A673 (cell line): Measurements from ENCODE around the gene ADAMTSL1. TPM values are rescaled to one million over a fixed set of nuclear protein-coding genes. Genes with fewer than 3 reads are reported as not detected.

Experiments
- BruUV-seq: library from RNA; stranded (reverse); fragments of 400-500 nt; replicated peaks from 2 replicates; lab custom pipeline; 2021; lab: Mats Ljungman, UMichigan
- CTCF ChIA-PET: fragments of 300-600 bp; sonication (Branson Sonifier 250); formaldehyde crosslinking; loops from one replicate; lab custom pipeline; 2022; ENCODE audit warnings: antibody characterized with exemption; lab: Charles Lee
- POLR2A ChIA-PET: fragments of 300-600 bp; sonication (Branson Sonifier 250); formaldehyde crosslinking; loops from one replicate; lab custom pipeline; 2022; ENCODE audit warnings: antibody characterized with exemption; ENCODE audit not compliant: low non-redundant PET; lab: Charles Lee
- DNase-seq: peaks from one replicate; pipeline ENCODE4 v3.0.0-alpha.2; 2015; ENCODE audit warnings: low spot score
- H3K27ac ChIP-seq: fragments of 200-600 bp; sonication (generic); 2 replicates; pipeline ENCODE4 v1.5.1; 2016; ENCODE audit warnings: mixed run types, low read depth, mild to moderate bottlenecking, mixed read lengths, antibody characterized with exemption, low read length; ENCODE audit not compliant: poor library complexity, severe bottlenecking
- H3K27me3 ChIP-seq: fragments of 200-600 bp; sonication (generic); replicated peaks from 2 replicates; pipeline ENCODE4 v1.6.1; 2017; ENCODE audit warnings: mixed run types, low read depth, mild to moderate bottlenecking, mixed read lengths, antibody characterized with exemption, low read length; ENCODE audit not compliant: insufficient read depth, poor library complexity
- H3K36me3 ChIP-seq: fragments of 200-600 bp; sonication (generic); 2 replicates; pipeline ENCODE4 v1.6.1; 2016; ENCODE audit warnings: mixed run types, mild to moderate bottlenecking, mixed read lengths, antibody characterized with exemption, low read length; ENCODE audit not compliant: insufficient read depth, poor library complexity, severe bottlenecking
- H3K4me1 ChIP-seq: fragments of 200-600 bp; sonication (generic); 2 replicates; pipeline ENCODE4 v1.6.1; 2017; ENCODE audit warnings: mixed run types, mild to moderate bottlenecking, mixed read lengths, antibody characterized with exemption, low read length; ENCODE audit not compliant: insufficient read depth, poor library complexity, severe bottlenecking
- H3K4me3 ChIP-seq: fragments of 200-600 bp; sonication (generic); 2 replicates; pipeline ENCODE4 v1.5.1; 2016; ENCODE audit warnings: low read depth, mixed run types, mild to moderate bottlenecking, mixed read lengths, low read length; ENCODE audit not compliant: poor library complexity, severe bottlenecking
- H3K9me3 ChIP-seq: fragments of 200-600 bp; sonication (generic); 2 replicates; pipeline ENCODE4 v1.6.1; 2016; ENCODE audit warnings: mixed run types, low read depth, mild to moderate bottlenecking, mixed read lengths, antibody characterized with exemption, low read length; ENCODE audit not compliant: poor library complexity, severe bottlenecking
- CTCF ChIP-seq: fragments of 300-800, 200-600 bp; sonication (generic); conservative IDR thresholded peaks from 2 replicates; pipeline ENCODE4 v1.5.1; 2017; ENCODE audit warnings: low read depth, mild to moderate bottlenecking, antibody characterized with exemption, low read length, moderate library complexity, mixed read lengths
- EZH2 ChIP-seq: fragments of 200-600 bp; sonication (generic); IDR thresholded peaks from 2 replicates; pipeline ENCODE4 v1.6.1; 2017; ENCODE audit warnings: borderline replicate concordance, low read depth, mild to moderate bottlenecking, mixed read lengths, antibody characterized with exemption, low read length; ENCODE audit not compliant: poor library complexity, severe bottlenecking
- intact Hi-C: fragments of 100-400 bp; cut with micrococcal nuclease; formaldehyde crosslinking; loops from one replicate; pipeline ENCODE4 v1.10.0; 2022; ENCODE audit not compliant: unreplicated experiment
- total RNA-seq: library from RNA; stranded (reverse); gene quantifications from 2 replicates; pipeline ENCODE4 v1.2.3, GENCODE V29; 2021

Gene ADAMTSL1
- total RNA-seq, 1 experiment from 2014 or later, result not detected

DNA sequence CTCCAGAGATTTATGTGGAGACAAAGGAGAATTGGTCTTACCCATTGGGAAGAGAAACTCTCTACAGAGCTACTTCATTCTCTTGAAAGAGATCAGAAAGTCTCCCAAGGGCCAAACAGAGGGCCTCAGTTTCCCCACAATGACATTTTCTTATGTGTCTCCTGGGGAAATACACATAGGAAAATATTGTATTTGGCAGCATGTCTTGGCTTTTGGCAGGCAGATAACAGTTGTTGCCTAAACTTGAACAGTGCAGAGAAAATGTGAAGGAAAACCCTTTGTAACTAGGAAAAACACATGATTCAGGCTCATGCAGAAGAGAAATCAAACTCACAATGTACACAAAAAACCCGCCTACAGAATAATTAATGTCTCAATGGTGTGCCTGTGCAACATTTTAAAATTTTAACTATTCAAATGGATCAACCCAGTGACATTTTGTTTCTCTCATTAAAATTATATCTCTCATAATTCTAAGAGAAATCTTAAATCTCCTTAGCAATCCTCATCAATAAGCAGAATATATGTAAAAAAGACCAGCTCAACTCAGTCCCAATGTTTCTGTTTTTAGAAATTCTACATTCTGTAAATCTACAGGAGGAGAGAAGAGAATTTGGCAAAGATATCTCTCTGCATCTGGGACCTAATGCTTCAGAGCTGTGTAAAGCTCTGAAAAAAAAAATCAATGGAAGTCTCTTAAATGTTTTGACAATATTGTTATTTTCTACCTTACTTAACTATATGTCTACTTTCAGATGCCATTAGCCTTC lies 205.1 kb downstream of the ADAMTSL1 start:
- ChIA-PET POLR2A (interaction anchor here (0.6 kb wide), 1 partner anchor 49 kb away, joined by 3 read pairs; no protein-coding TSS in a partner anchor), CTCF (no interaction called here)
- no peak overlapping the region for H3K4me3 ChIP-seq
- intact Hi-C loops, result no loop called here
- H3K4me1 ChIP-seq, result no peaks in the 10 kb centered on the region
- no peak overlapping the region for H3K27ac ChIP-seq
- no peaks in the 10 kb centered on the region for H3K27me3 ChIP-seq
- DNase-seq, result no peak
- TF ChIP-seq EZH2, result no peak
- no peak for TF ChIP-seq CTCF
- no TSS peak for BruUV-seq
- no peaks in the 10 kb centered on the region for H3K36me3 ChIP-seq
- H3K9me3 ChIP-seq, result no peaks in the 10 kb centered on the region

GRCh38 chr9:18682907-18683306 lies 209.0 kb downstream of the ADAMTSL1 start:
- intact Hi-C loops, result no loop called here
- DNase-seq, result no peak
- Histone ChIP-seq H3K36me3 (no peaks in the 10 kb centered on the region), H3K4me3 (no peak overlapping the region), H3K27ac (no peak overlapping the region), H3K4me1 (no peaks in the 10 kb centered on the region), H3K9me3 (no peaks in the 10 kb centered on the region), H3K27me3 (no peaks in the 10 kb centered on the region)
- POLR2A ChIA-PET, result no interaction called here
- CTCF ChIA-PET, result no interaction called here
- no TSS peak for BruUV-seq
- no peak for TF ChIP-seq CTCF
- TF ChIP-seq EZH2, result no peak

DNA sequence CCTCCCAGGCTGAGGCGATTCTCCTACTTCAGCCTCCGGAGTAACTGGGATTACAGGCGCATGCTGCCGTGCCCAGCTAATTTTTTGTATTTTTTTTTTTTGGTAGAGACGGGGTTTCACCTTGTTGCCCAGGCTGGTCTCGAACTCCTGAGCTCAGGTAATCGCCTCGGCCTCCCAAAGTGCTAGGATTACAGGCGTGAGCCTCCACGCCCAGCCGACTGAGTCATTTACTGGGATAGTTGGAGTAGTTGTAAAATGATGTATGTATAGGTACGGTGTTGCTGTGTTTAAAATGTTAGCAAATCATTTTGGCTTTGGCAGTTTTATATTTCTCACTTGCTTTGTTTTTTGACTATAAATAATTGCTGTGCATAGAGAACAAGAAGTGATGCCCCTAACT lies 209.4 kb downstream of the ADAMTSL1 start:
- no peaks in the 10 kb centered on the region for H3K9me3 ChIP-seq
- TF ChIP-seq CTCF (no peak), EZH2 (no peak)
- H3K4me1 ChIP-seq, result no peaks in the 10 kb centered on the region
- no peak overlapping the region for H3K27ac ChIP-seq
- POLR2A ChIA-PET, result no interaction called here
- H3K27me3 ChIP-seq, result no peaks in the 10 kb centered on the region
- intact Hi-C loops, result no loop called here
- H3K4me3 ChIP-seq, result no peak overlapping the region
- BruUV-seq, result no TSS peak
- CTCF ChIA-PET, result no interaction called here
- H3K36me3 ChIP-seq, result no peaks in the 10 kb centered on the region
- no peak for DNase-seq
